IMR-90 (cell line): Measurements from ENCODE around the gene PM20D1. TPM values are rescaled to one million over a fixed set of nuclear protein-coding genes. Genes with fewer than 3 reads are reported as not detected.

Source experiments
- ATAC-seq: fragments of 200-7000 bp; cut with Tn5 transposase; 2 replicates; pipeline ENCODE4 v1.9.1; 2020; ENCODE audit warnings: low read depth, mild to moderate bottlenecking, moderate library complexity
- BruUV-seq: library from RNA; stranded (reverse); fragments of 400-500 nt; replicated peaks from 2 replicates; lab custom pipeline; 2021; lab: Mats Ljungman, UMichigan
- CTCF ChIA-PET: fragments of 300-600 bp; formaldehyde crosslinking; extraction: SDS; loops from one replicate; lab custom pipeline; 2021; ENCODE audit warnings: antibody characterized with exemption; lab: Yijun Ruan, JAX
- POLR2A ChIA-PET: fragments of 300-600 bp; sonication (Branson Sonifier 250); formaldehyde crosslinking; loops from one replicate; lab custom pipeline; 2022; ENCODE audit warnings: antibody characterized with exemption; ENCODE audit not compliant: unreplicated experiment; lab: Charles Lee
- DNase-seq: peaks from one replicate; pipeline ENCODE4 v3.0.0; 2013
- H2AFZ ChIP-seq: replicated peaks from 2 replicates; pipeline ENCODE3; 2013; ENCODE audit warnings: low read length, mild to moderate bottlenecking; ENCODE audit not compliant: poor library complexity
- H2AK5ac ChIP-seq: 2 replicates; pipeline ENCODE4 v1.6.1; 2013; ENCODE audit warnings: low read depth, low read length, inconsistent platforms
- H2AK9ac ChIP-seq: replicated peaks from 2 replicates; pipeline ENCODE3; 2013; ENCODE audit warnings: mild to moderate bottlenecking, low read depth, low read length, moderate library complexity; ENCODE audit not compliant: poor library complexity
- H2BK120ac ChIP-seq: 2 replicates; pipeline ENCODE4 v1.6.1; 2013; ENCODE audit warnings: low read depth, low read length, inconsistent platforms
- H2BK15ac ChIP-seq: 3 replicates; pipeline ENCODE4 v1.6.1; 2013; ENCODE audit warnings: low read depth, low read length, inconsistent platforms
- H2BK20ac ChIP-seq: 2 replicates; pipeline ENCODE4 v1.6.1; 2013; ENCODE audit warnings: low read depth, mild to moderate bottlenecking, inconsistent platforms, low read length, moderate library complexity
- H2BK5ac ChIP-seq: 2 replicates; pipeline ENCODE4 v1.6.1; 2013; ENCODE audit warnings: mild to moderate bottlenecking, low read depth, low read length, inconsistent platforms; ENCODE audit not compliant: poor library complexity, severe bottlenecking
- H3K14ac ChIP-seq: replicated peaks from 2 replicates; pipeline ENCODE4 v1.6.1; 2013; ENCODE audit warnings: low read depth, low read length, inconsistent platforms
- H3K18ac ChIP-seq: 2 replicates; pipeline ENCODE4 v1.6.1; 2013; ENCODE audit warnings: low read depth, low read length, control low read depth
- H3K23ac ChIP-seq: 2 replicates; pipeline ENCODE4 v1.6.1; 2013; ENCODE audit warnings: low read depth, low read length, inconsistent platforms
- H3K27ac ChIP-seq: 2 replicates; pipeline ENCODE4 v1.5.1; 2013; ENCODE audit warnings: mild to moderate bottlenecking, control low read depth, low read length; ENCODE audit not compliant: insufficient read depth
- H3K27me3 ChIP-seq: 2 replicates; pipeline ENCODE4 v1.6.1; 2013; ENCODE audit warnings: low read length; ENCODE audit not compliant: control insufficient read depth, insufficient read depth
- H3K36me3 ChIP-seq: 2 replicates; pipeline ENCODE4 v1.6.1; 2013; ENCODE audit warnings: low read length, mixed read lengths; ENCODE audit not compliant: control insufficient read depth, insufficient read depth
- H3K4ac ChIP-seq: 2 replicates; pipeline ENCODE4 v1.6.1; 2013; ENCODE audit warnings: low read depth, low read length, inconsistent platforms
- H3K4me1 ChIP-seq: 2 replicates; pipeline ENCODE4 v1.6.1; 2013; ENCODE audit warnings: low read length, mixed read lengths; ENCODE audit not compliant: control insufficient read depth, insufficient read depth
- H3K4me2 ChIP-seq: 2 replicates; pipeline ENCODE4 v1.6.1; 2013; ENCODE audit warnings: low read depth, mild to moderate bottlenecking, control low read depth, low read length, moderate library complexity
- H3K4me3 ChIP-seq: 2 replicates; pipeline ENCODE4 v1.5.1; 2013; ENCODE audit warnings: low read depth, mild to moderate bottlenecking, control low read depth, low read length, moderate library complexity; ENCODE audit not compliant: insufficient read depth
- H3K56ac ChIP-seq: 2 replicates; pipeline ENCODE4 v1.6.1; 2013; ENCODE audit warnings: low read length, inconsistent platforms; ENCODE audit not compliant: insufficient read depth; ENCODE audit errors: extremely low read depth
- H3K79me1 ChIP-seq, 2 experiments: 2 replicates each; pipeline ENCODE4 v1.6.1; 2013; ENCODE audit warnings: low read length in 2 of 2, inconsistent platforms in 1 of 2, low read depth in 1 of 2
- H3K9ac ChIP-seq: 2 replicates; pipeline ENCODE4 v1.6.1; 2013; ENCODE audit warnings: low read depth, low read length, control low read depth
- H3K9me1 ChIP-seq: 2 replicates; pipeline ENCODE4 v1.6.1; 2013; ENCODE audit warnings: low read length, inconsistent platforms; ENCODE audit not compliant: insufficient read depth
- H3K9me3 ChIP-seq: 2 replicates; pipeline ENCODE4 v1.6.1; 2013; ENCODE audit warnings: low read length; ENCODE audit not compliant: control insufficient read depth, insufficient read depth
- H4K20me1 ChIP-seq: 2 replicates; pipeline ENCODE4 v1.6.1; 2013; ENCODE audit warnings: low read length, inconsistent platforms; ENCODE audit not compliant: insufficient read depth
- H4K5ac ChIP-seq: 2 replicates; pipeline ENCODE4 v1.6.1; 2013; ENCODE audit warnings: mild to moderate bottlenecking, low read depth, low read length, control low read depth
- H4K8ac ChIP-seq, 2 experiments: 2 replicates each; pipeline ENCODE4 v1.6.1; 2013; ENCODE audit warnings: low read depth in 2 of 2, low read length in 2 of 2, control low read depth in 1 of 2, inconsistent platforms in 1 of 2
- H4K91ac ChIP-seq: 2 replicates; pipeline ENCODE4 v1.6.1; 2013; ENCODE audit warnings: low read depth, low read length, inconsistent platforms; ENCODE audit not compliant: insufficient read depth
- BHLHE40 ChIP-seq: fragments of 150-350 bp; IDR thresholded peaks from 2 replicates; pipeline ENCODE4 v1.6.1; 2016; ENCODE audit warnings: mild to moderate bottlenecking, low read depth, low read length
- CEBPB ChIP-seq: IDR thresholded peaks from 2 replicates; pipeline ENCODE4 v1.6.1; 2012; ENCODE audit warnings: low read depth, low read length, improper control_type of control experiment
- CHD1 ChIP-seq: IDR thresholded peaks from 2 replicates; pipeline ENCODE4 v1.6.1; 2012; ENCODE audit warnings: low read depth, low read length, improper control_type of control experiment
- FOS ChIP-seq: fragments of 150-350 bp; IDR thresholded peaks from 2 replicates; pipeline ENCODE4 v1.6.1; 2016; ENCODE audit warnings: low read depth, low read length
- MAFK ChIP-seq: IDR thresholded peaks from 2 replicates; pipeline ENCODE4 v1.6.1; 2012; ENCODE audit warnings: low read depth, low read length, improper control_type of control experiment
- MAZ ChIP-seq: IDR thresholded peaks from 2 replicates; pipeline ENCODE4 v1.6.1; 2012; ENCODE audit warnings: low read depth, mild to moderate bottlenecking, low read length, improper control_type of control experiment, moderate library complexity, borderline replicate concordance
- MXI1 ChIP-seq: IDR thresholded peaks from 2 replicates; pipeline ENCODE4 v1.6.1; 2012; ENCODE audit warnings: low read depth, mild to moderate bottlenecking, low read length, moderate library complexity, borderline replicate concordance
- NFE2L2 ChIP-seq: fragments of 150-350 bp; IDR thresholded peaks from 2 replicates; pipeline ENCODE4 v1.6.1; 2016; ENCODE audit warnings: low read depth, mild to moderate bottlenecking, low read length
- POLR2A ChIP-seq: IDR thresholded peaks from 2 replicates; pipeline ENCODE4 v1.6.1; 2012; ENCODE audit warnings: mild to moderate bottlenecking, low read depth, low read length
- RAD21 ChIP-seq: IDR thresholded peaks from 2 replicates; pipeline ENCODE4 v1.6.1; 2012; ENCODE audit warnings: low read length, improper control_type of control experiment
- RCOR1 ChIP-seq: IDR thresholded peaks from 2 replicates; pipeline ENCODE4 v1.6.1; 2012; ENCODE audit warnings: mild to moderate bottlenecking, low read length, improper control_type of control experiment; ENCODE audit not compliant: insufficient replicate concordance
- RFX5 ChIP-seq: IDR thresholded peaks from 2 replicates; pipeline ENCODE4 v1.8.0; 2012; ENCODE audit warnings: low read depth, mild to moderate bottlenecking, low read length, moderate library complexity
- WGBS, 2 experiments: methylation state at CpG; one replicate each; pipeline versions ENCODE4 v1.1.5 to v1.1.7; 2013; ENCODE audit warnings: missing lambda C conversion rate in 2 of 2; ENCODE audit not compliant: insufficient read length in 1 of 2; ENCODE audit errors: extremely low coverage in 2 of 2; 5-methylcytosine and 5-hydroxymethylcytosine counted together
- dilution Hi-C: fragments of 300-500 bp; cut with HindIII; formaldehyde crosslinking; loops from one replicate; pipeline ENCODE4 v1.14.3; 2018; ENCODE audit warnings: low sequenced_read_pairs; ENCODE audit not compliant: unreplicated experiment
- in situ Hi-C: fragments of 300-500 bp; cut with MboI; formaldehyde crosslinking; loops from 3 replicates; pipeline ENCODE4 v1.14.3; 2019; ENCODE audit warnings: low sequenced_read_pairs, inconsistent platforms, mixed read lengths
- intact Hi-C: fragments of 100-400 bp; cut with micrococcal nuclease; formaldehyde crosslinking; loops from 2 replicates; pipeline ENCODE4 v1.10.0; 2022
- polyA plus RNA-seq, 3 experiments: library from polyadenylated mRNA; depleted of rRNA; stranded (reverse); fragments of >200 nt; gene quantifications; 2 replicates each; pipeline ENCODE4 v1.2.3, GENCODE V29; 2012; ENCODE audit warnings: low replicate concordance in 1 of 3
- total RNA-seq: library from RNA; depleted of rRNA; stranded (reverse); fragments of >200 nt; gene quantifications from 2 replicates; pipeline ENCODE4 v1.2.3, GENCODE V29; 2012
- TF ChIP-seq, protein P1 (sequence below): fragments of 150-350 bp; IDR thresholded peaks from 2 replicates; pipeline ENCODE4 v1.6.1; 2016; ENCODE audit warnings: low read depth, mild to moderate bottlenecking, low read length, moderate library complexity, borderline replicate concordance
- TF ChIP-seq, protein P2 (sequence below): fragments of 150-350 bp; IDR thresholded peaks from 2 replicates; pipeline ENCODE4 v1.6.1; 2017; ENCODE audit warnings: mild to moderate bottlenecking, antibody characterized with exemption, low read length, low read depth
- TF ChIP-seq, protein P3 (sequence below): conservative IDR thresholded peaks from 2 replicates; pipeline ENCODE4 v1.5.1; 2012; ENCODE audit warnings: mild to moderate bottlenecking, low read depth, low read length, improper control_type of control experiment

PM20D1 gene
- total and polyA plus RNA-seq, 2 of the 4 experiments (the other 2 are of a cell fraction), result not detected

DNA sequence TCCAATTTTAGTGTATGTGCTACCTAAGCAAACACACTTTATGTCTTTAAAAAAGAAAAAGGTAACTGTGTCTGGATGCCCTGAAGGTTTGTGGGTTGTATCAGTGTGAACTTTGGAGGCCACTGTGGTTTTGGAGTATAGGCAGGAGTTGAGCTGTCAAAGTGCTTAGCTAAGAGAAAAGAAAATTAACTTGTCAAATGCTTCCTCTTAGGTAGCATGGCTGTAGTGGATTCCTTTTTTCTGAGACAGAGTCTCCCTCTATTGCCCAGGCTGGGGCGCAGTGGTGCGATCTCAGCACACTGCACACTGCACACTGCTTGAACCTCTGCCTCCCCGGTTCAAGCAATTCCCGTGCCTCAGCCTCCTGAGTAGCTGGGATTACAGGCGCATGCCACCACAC, 25.8 kb downstream of the PM20D1 start:
- DNase-seq, result no peak
- Histone ChIP-seq H2AK9ac (no peak overlapping the region), H2AFZ (no peak overlapping the region), H4K8ac (no peak overlapping the region), H3K14ac (no peak overlapping the region), H3K79me1 (no peaks in the 10 kb centered on the region), H3K27ac (no peak overlapping the region), H3K4me2 (no peak overlapping the region), H3K18ac (no peak overlapping the region), H4K20me1 (no peaks in the 10 kb centered on the region), H3K27me3 (peaks cover 38% of the 10 kb centered on the region), H4K5ac (no peak overlapping the region), H3K9me3 (peaks cover 2% of the 10 kb centered on the region; the same call in 1 of the 2 replicates), H2BK15ac (no peak overlapping the region), H3K9ac (no peak overlapping the region), H3K9me1 (no peaks in the 10 kb centered on the region), H3K4me1 (no peaks in the 10 kb centered on the region), H3K4ac (no peak overlapping the region), H3K4me3 (no peak overlapping the region), H2BK5ac (no peak overlapping the region), H2BK20ac (no peak overlapping the region), H3K56ac (no peak overlapping the region), H3K36me3 (no peaks in the 10 kb centered on the region), H4K91ac (no peak overlapping the region), H2BK120ac (no peak overlapping the region), H2AK5ac (no peak overlapping the region), H3K23ac (no peak overlapping the region)
- ChIA-PET CTCF (no interaction called here), POLR2A (no interaction called here)
- 100% methylated on average over 1 of the region's 5 CpGs; no CpG with 5 or more reads in 1 of the 2 experiments for WGBS, 2 experiments
- dilution Hi-C loops, result no loop called here
- in situ Hi-C loops, result no loop called here
- intact Hi-C loops, result no loop called here
- ATAC-seq, result no peak
- TF ChIP-seq RCOR1, result no peak
- TF ChIP-seq MAZ, result no peak
- no peak for TF ChIP-seq CEBPB
- TF ChIP-seq MXI1, result no peak
- no peak for TF ChIP-seq RAD21
- TF ChIP-seq, protein P1, sequence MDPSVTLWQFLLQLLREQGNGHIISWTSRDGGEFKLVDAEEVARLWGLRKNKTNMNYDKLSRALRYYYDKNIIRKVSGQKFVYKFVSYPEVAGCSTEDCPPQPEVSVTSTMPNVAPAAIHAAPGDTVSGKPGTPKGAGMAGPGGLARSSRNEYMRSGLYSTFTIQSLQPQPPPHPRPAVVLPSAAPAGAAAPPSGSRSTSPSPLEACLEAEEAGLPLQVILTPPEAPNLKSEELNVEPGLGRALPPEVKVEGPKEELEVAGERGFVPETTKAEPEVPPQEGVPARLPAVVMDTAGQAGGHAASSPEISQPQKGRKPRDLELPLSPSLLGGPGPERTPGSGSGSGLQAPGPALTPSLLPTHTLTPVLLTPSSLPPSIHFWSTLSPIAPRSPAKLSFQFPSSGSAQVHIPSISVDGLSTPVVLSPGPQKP, result no peak
- no peak for TF ChIP-seq NFE2L2
- TF ChIP-seq, protein P2, sequence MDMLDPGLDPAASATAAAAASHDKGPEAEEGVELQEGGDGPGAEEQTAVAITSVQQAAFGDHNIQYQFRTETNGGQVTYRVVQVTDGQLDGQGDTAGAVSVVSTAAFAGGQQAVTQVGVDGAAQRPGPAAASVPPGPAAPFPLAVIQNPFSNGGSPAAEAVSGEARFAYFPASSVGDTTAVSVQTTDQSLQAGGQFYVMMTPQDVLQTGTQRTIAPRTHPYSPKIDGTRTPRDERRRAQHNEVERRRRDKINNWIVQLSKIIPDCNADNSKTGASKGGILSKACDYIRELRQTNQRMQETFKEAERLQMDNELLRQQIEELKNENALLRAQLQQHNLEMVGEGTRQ, result no peak
- TF ChIP-seq, protein P3, sequence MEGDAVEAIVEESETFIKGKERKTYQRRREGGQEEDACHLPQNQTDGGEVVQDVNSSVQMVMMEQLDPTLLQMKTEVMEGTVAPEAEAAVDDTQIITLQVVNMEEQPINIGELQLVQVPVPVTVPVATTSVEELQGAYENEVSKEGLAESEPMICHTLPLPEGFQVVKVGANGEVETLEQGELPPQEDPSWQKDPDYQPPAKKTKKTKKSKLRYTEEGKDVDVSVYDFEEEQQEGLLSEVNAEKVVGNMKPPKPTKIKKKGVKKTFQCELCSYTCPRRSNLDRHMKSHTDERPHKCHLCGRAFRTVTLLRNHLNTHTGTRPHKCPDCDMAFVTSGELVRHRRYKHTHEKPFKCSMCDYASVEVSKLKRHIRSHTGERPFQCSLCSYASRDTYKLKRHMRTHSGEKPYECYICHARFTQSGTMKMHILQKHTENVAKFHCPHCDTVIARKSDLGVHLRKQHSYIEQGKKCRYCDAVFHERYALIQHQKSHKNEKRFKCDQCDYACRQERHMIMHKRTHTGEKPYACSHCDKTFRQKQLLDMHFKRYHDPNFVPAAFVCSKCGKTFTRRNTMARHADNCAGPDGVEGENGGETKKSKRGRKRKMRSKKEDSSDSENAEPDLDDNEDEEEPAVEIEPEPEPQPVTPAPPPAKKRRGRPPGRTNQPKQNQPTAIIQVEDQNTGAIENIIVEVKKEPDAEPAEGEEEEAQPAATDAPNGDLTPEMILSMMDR, result no peak
- TF ChIP-seq FOS, result no peak
- no peak for TF ChIP-seq RFX5
- TF ChIP-seq BHLHE40, result no peak
- TF ChIP-seq CHD1, result no peak
- TF ChIP-seq MAFK, result no peak
- TF ChIP-seq POLR2A, result no peak
- no TSS peak for BruUV-seq
